Left forelimb (tissue), 1 donor: ENCODE data around the gene USP3.

Source experiments
- DNase-seq: peaks from one replicate; pipeline ENCODE4 v3.0.0-alpha.2; 2018; ENCODE audit warnings: low spot score

USP3 gene, protein sequence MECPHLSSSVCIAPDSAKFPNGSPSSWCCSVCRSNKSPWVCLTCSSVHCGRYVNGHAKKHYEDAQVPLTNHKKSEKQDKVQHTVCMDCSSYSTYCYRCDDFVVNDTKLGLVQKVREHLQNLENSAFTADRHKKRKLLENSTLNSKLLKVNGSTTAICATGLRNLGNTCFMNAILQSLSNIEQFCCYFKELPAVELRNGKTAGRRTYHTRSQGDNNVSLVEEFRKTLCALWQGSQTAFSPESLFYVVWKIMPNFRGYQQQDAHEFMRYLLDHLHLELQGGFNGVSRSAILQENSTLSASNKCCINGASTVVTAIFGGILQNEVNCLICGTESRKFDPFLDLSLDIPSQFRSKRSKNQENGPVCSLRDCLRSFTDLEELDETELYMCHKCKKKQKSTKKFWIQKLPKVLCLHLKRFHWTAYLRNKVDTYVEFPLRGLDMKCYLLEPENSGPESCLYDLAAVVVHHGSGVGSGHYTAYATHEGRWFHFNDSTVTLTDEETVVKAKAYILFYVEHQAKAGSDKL

GRCh38 chr15:63504247-63504978 lies at the start of gene USP3:
Gene USP3, plus strand, starts transcription at chr15:63504593. Its CDS starts 147 bp downstream, at chr15:63504740.
- DNase-seq = peak; percentile 98

DNA sequence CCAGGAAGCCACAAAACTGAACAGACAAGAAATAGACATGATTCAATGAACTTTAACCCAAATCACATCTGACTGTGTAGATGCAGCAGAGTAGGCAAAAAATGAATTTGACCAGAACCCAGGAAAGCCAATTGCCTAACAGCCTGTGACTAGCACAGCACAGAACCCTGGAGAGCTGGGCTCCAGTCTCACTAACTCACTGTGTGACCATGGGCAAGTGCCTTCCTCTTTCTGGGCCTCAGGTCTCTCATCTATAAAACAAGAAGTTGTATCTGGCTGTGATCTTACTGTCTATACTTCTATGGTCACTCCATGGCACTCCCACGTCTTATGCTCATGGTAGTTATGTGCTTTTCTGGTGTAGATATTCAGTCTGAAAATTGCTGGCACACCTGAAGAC lies 48.1 kb upstream of the USP3 start:
- DNase-seq = no peak

DNA sequence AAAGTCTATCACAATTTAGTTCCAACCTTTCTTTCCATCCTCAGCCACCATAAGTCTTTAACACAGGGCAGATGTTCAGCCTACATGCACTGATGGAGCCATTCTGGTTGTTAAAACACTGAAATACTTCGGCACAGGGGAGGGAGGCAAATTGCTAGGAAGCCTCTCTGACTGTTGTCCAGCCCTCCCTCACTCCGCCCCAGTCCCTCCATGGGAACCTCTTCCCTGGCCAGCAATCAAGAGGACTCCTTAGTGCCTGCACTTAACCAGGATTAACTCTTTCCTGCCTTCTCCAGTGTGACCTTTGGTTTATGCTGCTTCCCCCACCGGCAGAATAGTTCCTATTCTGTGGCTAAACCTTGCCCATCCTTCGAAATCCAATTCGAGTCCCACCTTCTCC lies 47.0 kb upstream of the USP3 start:
- no peak for DNase-seq

DNA sequence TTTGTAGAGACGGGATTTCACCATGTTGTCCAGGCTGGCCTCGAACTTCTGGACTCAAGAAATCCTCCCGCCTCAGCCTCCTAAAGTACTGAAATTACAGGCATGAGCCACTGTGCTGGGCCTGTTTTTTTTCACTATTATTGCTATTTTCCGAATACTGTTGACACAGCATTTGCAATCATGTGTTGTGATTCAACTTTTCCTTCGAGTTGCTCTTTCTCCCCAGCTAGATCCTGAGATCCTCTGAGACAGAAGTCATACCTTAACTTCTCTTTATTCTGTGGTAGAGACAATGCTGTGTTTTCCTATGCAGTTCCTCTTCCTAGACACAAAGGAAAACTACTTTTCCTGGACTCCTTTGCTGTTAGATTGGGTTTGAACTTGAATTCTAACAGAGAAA lies 46.4 kb upstream of the USP3 start:
- DNase-seq = no peak

DNA sequence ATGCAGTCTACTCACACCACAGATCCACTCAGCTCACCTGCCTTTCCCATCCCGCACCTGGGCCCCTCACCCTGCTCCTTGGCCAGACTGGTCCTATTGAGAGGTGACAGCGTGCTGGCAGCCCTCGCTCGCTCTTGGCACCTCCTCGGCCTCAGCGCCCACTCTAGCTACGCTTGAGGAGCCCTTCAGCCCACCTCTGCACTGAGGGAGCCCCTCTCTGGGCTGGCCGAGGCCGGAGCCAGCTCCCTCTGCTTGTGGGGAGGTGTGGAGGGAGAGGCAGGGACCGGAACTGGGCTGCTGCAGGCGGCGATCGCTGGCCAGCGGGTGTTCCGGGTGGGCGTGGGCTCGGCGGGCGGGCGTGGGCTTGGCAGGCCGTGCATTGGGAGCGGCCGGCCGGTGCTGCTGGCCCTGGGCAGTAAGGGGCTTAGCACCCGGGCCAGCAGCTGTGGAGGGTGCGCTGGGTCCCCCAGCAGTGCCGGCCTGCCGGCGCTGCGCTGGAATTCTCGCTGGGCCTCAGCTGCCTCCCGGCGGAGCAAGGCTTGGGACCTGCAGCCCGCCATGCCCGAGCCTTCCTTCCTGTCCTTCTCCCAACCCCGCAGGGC lies 45.5 kb upstream of the USP3 start:
- no peak for DNase-seq

- DNase-seq = no peak
These were observed 43.9 kb upstream of the USP3 start for GRCh38 chr15:63460210-63461155.

DNA sequence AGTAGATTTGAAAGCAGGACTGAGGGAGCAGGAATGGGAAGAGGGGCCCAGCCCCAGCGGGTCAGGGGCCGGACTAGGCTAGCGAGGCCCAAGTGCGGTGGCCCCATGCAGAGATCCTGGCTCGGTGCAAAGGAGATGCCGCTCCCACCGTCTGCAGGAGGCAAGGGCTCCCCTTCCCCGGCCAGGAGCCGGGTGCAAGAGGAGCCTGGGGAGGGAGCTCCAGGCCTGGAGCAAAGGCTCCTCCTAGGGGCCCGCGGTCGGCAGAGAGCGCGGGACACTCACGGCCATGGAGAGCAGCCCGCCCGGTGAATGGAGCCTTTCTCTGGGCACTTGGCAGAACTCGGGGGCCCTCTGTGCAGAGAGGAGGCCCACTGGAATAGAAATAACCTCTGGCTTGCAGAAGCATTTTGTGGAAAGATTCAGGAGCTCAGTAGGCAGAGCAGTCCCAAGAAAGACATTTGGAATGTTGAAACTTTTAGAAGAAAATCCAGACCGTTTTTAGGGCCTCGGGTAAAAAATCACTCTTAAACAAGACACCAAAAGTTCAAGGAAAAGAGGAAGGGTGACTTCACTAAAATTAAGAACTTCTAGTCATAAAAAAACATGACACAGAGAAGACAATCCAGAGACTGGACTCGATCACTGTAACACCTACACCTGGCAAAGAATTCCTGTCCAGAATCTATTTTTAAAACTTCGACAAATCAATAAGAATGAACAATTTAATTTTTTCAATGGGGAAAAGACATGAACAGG lies 43.0 kb upstream of the USP3 start:
- no peak for DNase-seq

GRCh38 chr15:63462088-63462487 lies 42.3 kb upstream of the USP3 start:
- no peak for DNase-seq

- DNase-seq = no peak
These were observed 41.4 kb upstream of the USP3 start for GRCh38 chr15:63463036-63463435.

DNA sequence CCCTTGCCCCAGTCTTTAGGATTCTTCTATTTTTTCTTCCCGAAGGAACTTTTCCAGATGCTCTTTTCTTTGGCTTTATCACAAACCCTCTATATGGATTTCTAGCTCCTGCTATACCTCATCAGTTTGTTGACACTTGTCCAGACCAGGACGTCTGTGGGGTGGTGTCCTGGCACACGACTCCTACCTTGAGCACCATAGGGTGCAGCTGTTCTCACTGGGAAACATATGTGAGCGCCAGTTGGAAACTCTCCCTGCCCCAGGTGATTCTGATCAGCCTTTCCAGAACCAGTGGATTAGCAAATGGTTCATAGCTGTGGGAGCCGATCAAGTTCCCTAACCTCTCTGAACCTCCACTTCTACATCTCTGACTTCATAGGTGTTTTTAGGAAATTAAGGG lies 40.6 kb upstream of the USP3 start:
- DNase-seq = no peak

GRCh38 chr15:63465104-63465503 lies 39.3 kb upstream of the USP3 start:
- no peak for DNase-seq

DNA sequence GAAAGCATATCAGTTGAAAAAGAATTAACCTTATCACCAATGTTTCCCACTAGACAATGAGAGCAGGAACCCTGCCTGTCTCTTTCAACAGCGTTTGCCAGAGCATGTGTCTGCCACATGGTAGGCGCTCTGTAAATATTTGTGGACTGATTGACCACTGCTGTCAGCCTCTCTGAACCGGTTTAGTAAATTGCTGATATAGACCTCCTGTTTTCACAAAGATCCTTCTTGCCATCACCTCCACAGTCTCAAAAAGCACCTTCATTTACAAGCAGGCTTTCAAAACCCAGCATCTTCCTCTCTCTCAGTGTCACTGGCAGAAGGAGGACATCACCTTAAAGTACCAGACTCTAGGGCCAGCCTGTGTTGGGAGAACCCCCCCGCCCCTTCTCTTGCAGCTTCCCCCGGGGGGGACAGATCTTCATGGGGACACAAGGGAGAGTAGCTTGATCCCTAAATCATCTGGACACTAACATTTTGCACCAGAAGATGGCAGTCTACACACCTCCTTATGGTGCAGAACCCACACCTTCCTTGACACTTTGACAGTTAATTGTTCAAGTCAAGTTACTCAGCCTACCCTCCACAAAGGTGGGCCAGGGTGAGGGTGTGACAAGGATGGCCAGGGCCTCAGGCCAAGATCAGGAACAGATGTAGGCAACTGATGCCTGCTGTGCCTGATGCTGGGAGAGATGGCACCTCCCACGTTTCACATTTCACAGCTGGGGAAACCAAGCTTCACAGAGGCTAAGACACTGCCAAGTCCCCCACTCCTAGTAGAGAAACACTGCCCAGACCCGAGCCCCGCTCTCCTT lies 37.8 kb upstream of the USP3 start:
- DNase-seq = no peak

DNA sequence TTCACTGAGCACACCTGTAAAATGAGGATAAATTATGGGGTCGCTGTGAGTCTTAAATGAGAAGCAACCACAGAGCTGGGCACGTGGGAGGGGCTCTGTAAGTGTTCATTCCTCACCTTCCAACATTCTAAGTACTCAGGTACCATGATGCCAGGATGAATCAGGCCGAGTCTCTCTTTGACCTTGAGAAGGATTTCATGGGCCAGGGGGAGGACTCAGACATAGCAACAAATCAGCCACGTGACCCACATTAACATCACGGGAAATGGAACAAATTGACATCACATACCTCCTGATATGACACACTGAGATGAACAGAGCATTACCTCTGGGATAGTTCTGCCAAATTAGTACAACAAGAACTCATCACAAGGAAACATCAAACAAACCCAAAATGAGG lies 35.2 kb upstream of the USP3 start:
- DNase-seq = no peak

GRCh38 chr15:63469984-63470383 lies 34.4 kb upstream of the USP3 start:
- DNase-seq = no peak

DNA sequence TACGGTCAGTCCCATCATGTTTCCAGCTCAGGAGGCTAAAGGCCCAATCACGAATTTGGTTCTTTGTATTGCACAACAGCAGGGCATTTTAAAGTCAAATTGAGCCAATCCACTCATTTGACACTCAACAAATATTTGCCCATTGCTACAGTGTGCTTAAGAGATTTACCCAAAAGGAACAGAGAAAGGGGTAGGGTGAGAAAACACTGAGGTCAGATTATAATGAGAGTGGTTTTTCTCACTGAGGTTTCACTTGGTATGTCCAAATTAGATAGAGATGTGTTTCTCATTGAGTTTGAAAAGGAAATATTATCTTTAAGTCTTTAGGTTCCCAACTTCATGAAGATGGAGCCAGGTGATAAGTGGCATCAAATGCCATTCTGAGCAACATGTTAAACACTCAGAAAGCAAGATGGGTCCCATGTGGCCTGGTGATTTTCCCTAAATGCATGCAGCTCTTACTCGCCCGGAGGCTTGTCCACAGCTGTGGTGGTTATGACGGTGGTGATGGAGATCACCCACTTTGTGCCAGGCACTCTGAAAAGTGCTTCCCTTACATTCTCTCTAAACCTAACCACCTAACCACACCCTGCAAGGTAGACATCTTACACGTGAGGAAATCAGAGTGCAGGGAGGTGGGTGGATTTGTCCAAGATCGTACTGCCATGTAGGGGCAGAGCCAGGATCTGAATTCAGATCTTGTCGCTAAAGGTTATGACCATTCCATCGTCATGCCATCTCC lies 31.2 kb upstream of the USP3 start:
- DNase-seq = no peak

DNA sequence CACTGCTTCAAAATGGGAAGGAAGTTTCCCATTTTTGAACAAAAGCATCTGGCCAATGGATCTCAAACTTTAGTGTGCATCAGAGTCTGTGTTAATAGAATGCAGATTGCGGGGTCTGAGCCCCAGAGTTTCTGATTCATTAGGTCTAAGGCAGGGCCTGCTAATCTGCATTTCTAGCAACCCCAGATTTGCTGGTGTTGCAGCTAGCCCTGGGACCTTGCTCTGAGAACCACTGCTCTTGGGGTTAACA lies 30.7 kb upstream of the USP3 start:
- DNase-seq = no peak

GRCh38 chr15:63473999-63474809 lies 30.2 kb upstream of the USP3 start:
- DNase-seq = no peak

GRCh38 chr15:63474810-63475316 lies 29.5 kb upstream of the USP3 start:
- no peak for DNase-seq

- no peak for DNase-seq
These were observed 28.7 kb upstream of the USP3 start for GRCh38 chr15:63475707-63476106.
